Measurements from ENCODE around the gene P2RY8.

Gene P2RY8

DNA sequence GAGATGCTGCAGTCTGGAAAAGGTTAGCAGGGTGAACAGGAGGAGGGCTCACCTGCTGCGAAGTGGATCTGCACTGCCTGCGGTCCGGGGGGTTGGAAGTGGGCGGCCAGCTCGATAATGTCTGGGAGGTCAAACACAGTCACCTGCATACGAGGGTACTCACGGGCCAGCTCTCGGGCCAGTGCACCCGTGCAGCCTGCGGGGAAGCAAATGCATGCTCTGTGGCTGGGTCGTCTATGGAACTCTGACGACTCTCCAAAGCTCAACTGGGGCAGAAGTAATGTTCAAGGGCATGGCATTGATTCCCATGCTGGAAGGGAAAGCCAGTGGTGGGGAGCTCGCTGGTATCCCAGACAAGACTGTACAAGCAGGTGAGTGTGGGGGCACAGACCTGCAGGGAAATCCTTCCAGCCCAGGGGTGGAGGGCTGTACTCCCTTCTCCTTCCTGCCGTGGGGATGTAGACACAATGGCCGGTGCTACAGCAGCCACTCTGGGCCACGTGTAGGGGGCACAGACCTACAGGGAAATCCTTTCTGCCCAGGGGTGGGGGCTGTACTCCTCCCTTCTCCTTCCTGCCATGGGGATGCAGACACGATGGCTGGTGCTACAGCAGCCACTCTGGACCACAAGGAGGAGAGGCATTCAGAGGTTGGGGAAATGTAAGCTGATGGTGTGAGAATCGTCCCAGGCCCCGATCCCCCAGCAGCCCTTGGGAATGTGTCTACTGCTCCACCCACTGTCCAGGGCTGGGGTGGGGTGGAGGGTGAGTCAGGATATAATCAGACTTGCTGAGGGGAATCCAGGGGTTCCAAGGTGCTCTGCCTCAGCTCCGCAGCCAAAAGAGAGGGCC lies 118.8 kb downstream of the P2RY8 start:
- no peak for DNase-seq (ENCODE audit: low read depth)

GRCh38 chrX:1416965-1417760 lies 119.8 kb downstream of the P2RY8 start:
- no peak for DNase-seq (ENCODE audit: low read depth)

GRCh38 chrX:1416327-1416784 lies 120.6 kb downstream of the P2RY8 start:
- DNase-seq (ENCODE audit: low read depth) = no peak

Data from HS-27A (cell line).